Measurements from ENCODE around the gene SPAG17. TPM values are rescaled to one million over a fixed set of nuclear protein-coding genes. Genes with fewer than 3 reads are reported as not detected.

The SPAG17 gene
- total RNA-seq, 4 donors from 2014 or later: 0.13 to 3.1 (median 1.4) TPM

GRCh38 chr1:118124064-118124463 lies 61.0 kb downstream of the SPAG17 start:
- DNase-seq (ENCODE audit: low spot score in 2 of 2): no peak
- no peaks in the 10 kb centered on the region for H3K9me3 ChIP-seq
- H3K36me3 ChIP-seq: no peaks in the 10 kb centered on the region
- WGBS: 51% methylated on average over 3 of the region's 3 CpGs
- TF ChIP-seq POLR2A (IDR thresholded peaks at IDR 0.05): no peak
- TF ChIP-seq EP300 (IDR thresholded peaks at IDR 0.05): no peak
- no peaks in the 10 kb centered on the region for H3K27me3 ChIP-seq
- no peak overlapping the region for H3K27ac ChIP-seq
- no peak overlapping the region for H3K4me3 ChIP-seq
- peaks cover 3% of the 10 kb centered on the region for H3K4me1 ChIP-seq

- H3K4me3 ChIP-seq: no peak overlapping the region
- H3K9me3 ChIP-seq: no peaks in the 10 kb centered on the region
- TF ChIP-seq CTCF (IDR thresholded peaks at IDR 0.05): no peak
- TF ChIP-seq EP300 (IDR thresholded peaks at IDR 0.05): no peak
- no peak for TF ChIP-seq POLR2AphosphoS5 (IDR thresholded peaks at IDR 0.05)
- TF ChIP-seq POLR2A (IDR thresholded peaks at IDR 0.05): no peak
- H3K4me1 ChIP-seq: peaks cover 7% of the 10 kb centered on the region
- DNase-seq (ENCODE audit: low spot score in 2 of 2): no peak
- no peak overlapping the region for H3K27ac ChIP-seq
- 74% methylated on average over 3 of the region's 3 CpGs for WGBS
- no peaks in the 10 kb centered on the region for H3K27me3 ChIP-seq
- H3K36me3 ChIP-seq: no peaks in the 10 kb centered on the region
Measured at GRCh38 chr1:118123116-118123839, 61.8 kb downstream of the SPAG17 start.

GRCh38 chr1:118122234-118123004 lies 62.6 kb downstream of the SPAG17 start:
- WGBS: 59% methylated on average over 4 of the region's 4 CpGs
- no peak overlapping the region for H3K27ac ChIP-seq
- DNase-seq (ENCODE audit: low spot score in 2 of 2): no peak
- peaks cover 12% of the 10 kb centered on the region for H3K4me1 ChIP-seq
- H3K27me3 ChIP-seq: no peaks in the 10 kb centered on the region
- H3K36me3 ChIP-seq: no peaks in the 10 kb centered on the region
- no peak for TF ChIP-seq EP300 (IDR thresholded peaks at IDR 0.05)
- no peak for TF ChIP-seq CTCF (IDR thresholded peaks at IDR 0.05)
- no peak for TF ChIP-seq POLR2A (IDR thresholded peaks at IDR 0.05)
- no peak for TF ChIP-seq POLR2AphosphoS5 (IDR thresholded peaks at IDR 0.05)
- H3K4me3 ChIP-seq: no peak overlapping the region
- H3K9me3 ChIP-seq: no peaks in the 10 kb centered on the region

- 70% methylated on average over 2 of the region's 2 CpGs for WGBS
- TF ChIP-seq POLR2AphosphoS5 (IDR thresholded peaks at IDR 0.05) (no peak), POLR2A (IDR thresholded peaks at IDR 0.05) (no peak), EP300 (IDR thresholded peaks at IDR 0.05) (no peak), CTCF (IDR thresholded peaks at IDR 0.05) (no peak)
- no peak for DNase-seq (ENCODE audit: low spot score in 2 of 2)
- no peaks in the 10 kb centered on the region for H3K9me3 ChIP-seq
- H3K27me3 ChIP-seq: no peaks in the 10 kb centered on the region
- H3K4me3 ChIP-seq: no peak overlapping the region
- H3K4me1 ChIP-seq: peaks cover 16% of the 10 kb centered on the region
- H3K27ac ChIP-seq: peak overlapping the region; percentile 21
- no peaks in the 10 kb centered on the region for H3K36me3 ChIP-seq
Measured at GRCh38 chr1:118118873-118119463, 66.1 kb downstream of the SPAG17 start.

GRCh38 chr1:118118469-118118868 lies 66.6 kb downstream of the SPAG17 start:
- H3K27ac ChIP-seq: peak overlapping the region; percentile 21

More at GRCh38 chr1:118118469-118118868, 66.6 kb downstream of the SPAG17 start:
- 23% methylated on average over 5 of the region's 5 CpGs for WGBS
- no peaks in the 10 kb centered on the region for H3K27me3 ChIP-seq
- H3K9me3 ChIP-seq: no peaks in the 10 kb centered on the region
- H3K4me3 ChIP-seq: no peak overlapping the region
- no peaks in the 10 kb centered on the region for H3K36me3 ChIP-seq
- DNase-seq (ENCODE audit: low spot score in 2 of 2): no peak
- TF ChIP-seq POLR2AphosphoS5 (IDR thresholded peaks at IDR 0.05): no peak
- TF ChIP-seq EP300 (IDR thresholded peaks at IDR 0.05): no peak
- TF ChIP-seq CTCF (IDR thresholded peaks at IDR 0.05): no peak
- TF ChIP-seq POLR2A (IDR thresholded peaks at IDR 0.05): no peak
- H3K4me1 ChIP-seq: peaks cover 16% of the 10 kb centered on the region

Data from suprapubic skin (tissue), 4 donors.